ENCODE data around the gene PRDM13.

DNA sequence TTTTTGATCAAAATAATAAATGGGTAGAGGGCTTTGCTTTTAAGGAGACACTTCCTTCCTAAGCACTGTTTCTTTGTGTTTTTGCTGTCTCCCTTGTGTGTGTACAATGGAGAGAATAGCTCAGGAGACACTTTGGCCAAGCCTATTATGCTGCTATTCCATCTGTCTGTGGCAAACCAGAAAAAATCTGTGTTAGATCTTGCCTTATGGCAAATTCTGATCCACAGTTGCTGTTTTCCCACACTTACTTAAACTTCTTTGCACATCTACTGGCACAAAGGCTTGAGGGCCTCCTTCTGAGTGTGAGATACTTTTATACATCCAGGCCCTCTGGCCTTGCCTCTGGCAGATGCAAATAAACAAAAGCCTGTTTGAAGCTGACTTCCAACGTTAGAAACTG lies 53.6 kb downstream of the PRDM13 start:
- TF ChIP-seq EZH2 (IDR thresholded peaks at IDR 0.05; ENCODE audit: low read length): no peak
- TF ChIP-seq, protein P1, sequence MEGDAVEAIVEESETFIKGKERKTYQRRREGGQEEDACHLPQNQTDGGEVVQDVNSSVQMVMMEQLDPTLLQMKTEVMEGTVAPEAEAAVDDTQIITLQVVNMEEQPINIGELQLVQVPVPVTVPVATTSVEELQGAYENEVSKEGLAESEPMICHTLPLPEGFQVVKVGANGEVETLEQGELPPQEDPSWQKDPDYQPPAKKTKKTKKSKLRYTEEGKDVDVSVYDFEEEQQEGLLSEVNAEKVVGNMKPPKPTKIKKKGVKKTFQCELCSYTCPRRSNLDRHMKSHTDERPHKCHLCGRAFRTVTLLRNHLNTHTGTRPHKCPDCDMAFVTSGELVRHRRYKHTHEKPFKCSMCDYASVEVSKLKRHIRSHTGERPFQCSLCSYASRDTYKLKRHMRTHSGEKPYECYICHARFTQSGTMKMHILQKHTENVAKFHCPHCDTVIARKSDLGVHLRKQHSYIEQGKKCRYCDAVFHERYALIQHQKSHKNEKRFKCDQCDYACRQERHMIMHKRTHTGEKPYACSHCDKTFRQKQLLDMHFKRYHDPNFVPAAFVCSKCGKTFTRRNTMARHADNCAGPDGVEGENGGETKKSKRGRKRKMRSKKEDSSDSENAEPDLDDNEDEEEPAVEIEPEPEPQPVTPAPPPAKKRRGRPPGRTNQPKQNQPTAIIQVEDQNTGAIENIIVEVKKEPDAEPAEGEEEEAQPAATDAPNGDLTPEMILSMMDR (optimal IDR thresholded peaks at IDR 0.05 in 1 of 3, IDR thresholded peaks at IDR 0.05 in 1 of 3, conservative IDR thresholded peaks at IDR 0.05 in 1 of 3; ENCODE audit: extremely low read depth in 1 of 3, insufficient read depth in 2 of 3, low read length in 3 of 3): no peak
